ENCODE results near the gene SLC6A13. TPM values are rescaled to one million over a fixed set of nuclear protein-coding genes. Genes with fewer than 3 reads are reported as not detected.
"Not testable (repeated sequence)": the region's sequence is repeated elsewhere in the genome, so short reads cannot be mapped to it uniquely, and the experiment has no call there.

The SLC6A13 gene
- total RNA-seq, 6 experiments from 2014 or later, result 2.0 to 70.6 (median 14.4) TPM

DNA sequence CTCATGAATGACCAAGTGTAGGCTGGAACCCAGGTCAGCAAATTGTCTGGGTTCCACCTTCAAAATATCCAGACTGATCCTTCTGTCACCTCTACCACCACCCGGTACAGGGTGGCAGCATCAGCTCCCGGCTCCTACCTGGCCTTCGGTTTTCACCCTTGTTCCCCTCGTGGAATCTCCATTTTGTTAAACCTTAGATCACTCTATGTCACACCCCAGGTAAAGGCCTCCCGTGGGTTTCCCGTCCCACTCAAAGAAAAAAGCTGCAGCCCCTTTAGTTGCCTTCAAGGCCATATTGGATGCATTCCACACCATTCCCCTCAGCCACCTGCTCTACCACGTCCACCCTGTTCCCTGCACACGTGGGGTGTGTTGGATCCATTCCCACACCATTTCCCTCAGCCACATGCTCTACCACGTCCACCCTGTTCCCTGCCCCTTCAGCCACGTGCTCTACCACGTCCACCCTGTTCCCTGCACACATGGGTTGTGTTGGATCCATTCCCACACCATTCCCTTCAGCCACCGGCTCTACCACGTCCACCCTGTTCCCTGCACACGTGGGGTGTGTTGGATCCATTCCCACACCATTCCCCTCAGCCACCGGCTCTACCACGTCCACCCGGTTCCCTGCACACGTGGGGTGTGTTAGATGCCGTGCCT is 23.8 kb downstream of the SLC6A13 start:
- no peaks in the 10 kb centered on the region for H3K27me3 ChIP-seq
- intact Hi-C loops (cut with DNase I), result no loop called here
- no peak for DNase-seq
- peak overlapping the region in 1 of 3 donors; percentile 67 for H3K4me3 ChIP-seq
- 78% methylated on average over 15 of the region's 19 CpGs for WGBS (ENCODE audit: insufficient coverage, low coverage, low lambda C conversion rate, missing lambda C conversion rate)
- H3K9me3 ChIP-seq, result no peaks in the 10 kb centered on the region
- no peak overlapping the region for H3K27ac ChIP-seq
- ATAC-seq, result no peak
- TF ChIP-seq, protein P1, sequence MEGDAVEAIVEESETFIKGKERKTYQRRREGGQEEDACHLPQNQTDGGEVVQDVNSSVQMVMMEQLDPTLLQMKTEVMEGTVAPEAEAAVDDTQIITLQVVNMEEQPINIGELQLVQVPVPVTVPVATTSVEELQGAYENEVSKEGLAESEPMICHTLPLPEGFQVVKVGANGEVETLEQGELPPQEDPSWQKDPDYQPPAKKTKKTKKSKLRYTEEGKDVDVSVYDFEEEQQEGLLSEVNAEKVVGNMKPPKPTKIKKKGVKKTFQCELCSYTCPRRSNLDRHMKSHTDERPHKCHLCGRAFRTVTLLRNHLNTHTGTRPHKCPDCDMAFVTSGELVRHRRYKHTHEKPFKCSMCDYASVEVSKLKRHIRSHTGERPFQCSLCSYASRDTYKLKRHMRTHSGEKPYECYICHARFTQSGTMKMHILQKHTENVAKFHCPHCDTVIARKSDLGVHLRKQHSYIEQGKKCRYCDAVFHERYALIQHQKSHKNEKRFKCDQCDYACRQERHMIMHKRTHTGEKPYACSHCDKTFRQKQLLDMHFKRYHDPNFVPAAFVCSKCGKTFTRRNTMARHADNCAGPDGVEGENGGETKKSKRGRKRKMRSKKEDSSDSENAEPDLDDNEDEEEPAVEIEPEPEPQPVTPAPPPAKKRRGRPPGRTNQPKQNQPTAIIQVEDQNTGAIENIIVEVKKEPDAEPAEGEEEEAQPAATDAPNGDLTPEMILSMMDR (IDR thresholded peaks at IDR 0.05), result no peak
- no peak for TF ChIP-seq POLR2A (IDR thresholded peaks at IDR 0.05)
- H3K36me3 ChIP-seq, result no peaks in the 10 kb centered on the region
- peaks cover 0 to 21% (median 0%) of the 10 kb centered on the region in 4 donors for H3K4me1 ChIP-seq

DNA sequence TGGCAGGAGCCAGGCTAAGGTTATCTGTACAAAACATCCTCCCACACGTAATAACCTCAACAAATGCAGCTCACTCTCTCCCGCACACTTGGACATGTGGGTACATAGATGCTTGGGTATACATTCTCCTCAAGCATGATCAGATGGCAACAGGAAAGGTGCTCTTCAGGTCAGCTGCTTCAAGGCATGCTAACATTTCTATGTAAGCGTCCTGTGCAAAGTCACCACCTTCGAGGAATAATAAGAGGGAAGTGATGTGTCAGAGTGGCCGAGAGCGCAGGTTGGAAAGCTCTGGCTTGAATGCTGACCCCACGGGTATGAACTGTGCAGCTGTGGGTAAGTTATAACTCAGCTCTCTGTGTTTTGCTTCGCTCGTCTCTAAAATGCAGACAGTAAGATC is 24.5 kb downstream of the SLC6A13 start:
- Histone ChIP-seq H3K27me3 (no peaks in the 10 kb centered on the region), H3K4me1 (peaks cover 0 to 26% (median 0%) of the 10 kb centered on the region in 4 donors), H3K27ac (peak overlapping the region; percentile 43 to 93 (median 90)), H3K4me3 (peak overlapping the region; percentile 37 to 69 (median 67)), H3K36me3 (no peaks in the 10 kb centered on the region), H3K9me3 (no peaks in the 10 kb centered on the region)
- intact Hi-C loops (cut with DNase I), result no loop called here
- ATAC-seq, result no peak
- TF ChIP-seq, protein P1 (IDR thresholded peaks at IDR 0.05), result no peak
- TF ChIP-seq POLR2A (IDR thresholded peaks at IDR 0.05), result no peak
- DNase-seq, result no peak
- 72% methylated on average over 9 of the region's 9 CpGs for WGBS (ENCODE audit: insufficient coverage, low coverage, low lambda C conversion rate, missing lambda C conversion rate)

DNA sequence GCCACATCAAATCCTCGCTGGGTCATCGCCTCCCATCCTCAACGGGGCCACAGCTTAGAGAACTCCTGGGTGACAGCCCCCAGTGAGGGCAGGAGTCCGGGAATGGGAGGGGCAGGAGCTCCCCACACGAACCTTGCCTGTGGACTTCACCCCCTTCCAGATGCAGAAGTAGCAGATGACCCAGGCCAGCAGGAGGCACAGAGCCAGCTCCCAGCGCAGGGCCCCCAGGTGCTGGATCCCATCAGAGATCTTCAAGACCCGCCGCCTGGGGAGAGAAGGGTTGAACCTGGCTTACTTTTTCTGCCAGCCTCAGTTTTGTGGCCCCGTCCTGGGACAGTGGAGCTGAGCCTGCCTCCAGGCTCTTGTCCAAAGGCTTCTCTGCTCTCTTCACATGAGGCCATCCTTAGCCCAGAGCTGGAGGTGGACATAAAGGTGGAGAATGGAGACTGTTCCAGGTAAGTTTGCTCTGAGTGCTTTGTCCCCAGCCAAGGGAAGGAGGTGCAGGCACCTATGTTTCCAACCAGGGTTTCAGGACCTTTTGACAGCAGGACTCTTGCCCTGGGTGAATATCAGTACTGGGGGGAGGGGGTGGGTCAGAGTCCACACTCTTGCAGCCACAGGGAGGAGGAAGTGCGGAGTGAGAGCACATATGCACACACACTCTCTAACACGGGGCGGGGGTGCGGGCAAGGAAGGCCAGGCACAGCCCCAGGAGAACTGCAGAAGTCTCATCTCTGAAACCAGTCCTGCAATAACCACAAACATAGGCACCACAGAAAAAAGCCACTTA is 25.4 kb downstream of the SLC6A13 start:
- H3K9me3 ChIP-seq, result no peaks in the 10 kb centered on the region
- peaks cover 0 to 26% (median 0%) of the 10 kb centered on the region in 4 donors for H3K4me1 ChIP-seq
- no peaks in the 10 kb centered on the region for H3K36me3 ChIP-seq
- peak overlapping the region; percentile 59 to 93 (median 90) for H3K27ac ChIP-seq
- ATAC-seq (peak; percentile 83 to 91 (median 88)), DNase-seq (peak; percentile 74 to 92 (median 89))
- TF ChIP-seq, protein P1 (IDR thresholded peaks at IDR 0.05), result no peak
- TF ChIP-seq POLR2A (IDR thresholded peaks at IDR 0.05), result peak; percentile 45
- H3K4me3 ChIP-seq, result peak overlapping the region; percentile 37 to 69 (median 67)
- H3K27me3 ChIP-seq, result no peaks in the 10 kb centered on the region
- intact Hi-C loops (cut with DNase I), result no loop called here
- 17% methylated on average over 1 of the region's 13 CpGs for WGBS (ENCODE audit: insufficient coverage, low coverage, low lambda C conversion rate, missing lambda C conversion rate)

DNA sequence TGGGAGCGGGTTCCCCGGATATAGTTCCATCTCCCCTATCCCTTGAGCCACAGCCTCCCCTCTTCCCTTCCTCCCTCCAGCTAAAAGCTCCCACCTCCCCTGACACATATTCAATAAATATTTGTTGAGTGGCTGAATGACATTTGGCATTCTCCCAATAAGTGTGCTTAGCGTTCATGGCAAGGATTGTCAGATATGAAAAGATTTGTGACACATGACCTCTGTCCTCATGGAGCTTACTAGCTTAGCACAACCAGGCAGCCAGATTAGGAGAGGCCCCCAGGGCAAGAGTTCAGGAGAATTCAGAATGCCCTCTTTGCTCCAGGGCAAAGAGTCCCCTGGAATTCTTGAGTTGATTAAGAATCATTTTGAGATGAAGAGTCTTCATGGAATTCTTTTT is 26.2 kb downstream of the SLC6A13 start:
- H3K27me3 ChIP-seq, result no peaks in the 10 kb centered on the region
- intact Hi-C loops (cut with DNase I), result no loop called here
- DNase-seq (no peak), ATAC-seq (peak; percentile 35 to 62 (median 48))
- H3K27ac ChIP-seq, result peak overlapping the region; percentile 59 to 93 (median 90)
- no peaks in the 10 kb centered on the region for H3K9me3 ChIP-seq
- WGBS (ENCODE audit: insufficient coverage, low coverage, low lambda C conversion rate, missing lambda C conversion rate), result 31% methylated on average over 3 of the region's 3 CpGs
- TF ChIP-seq, protein P1 (IDR thresholded peaks at IDR 0.05), result no peak
- TF ChIP-seq POLR2A (IDR thresholded peaks at IDR 0.05), result no peak
- H3K4me1 ChIP-seq, result peaks cover 0 to 26% (median 0%) of the 10 kb centered on the region in 4 donors
- no peaks in the 10 kb centered on the region for H3K36me3 ChIP-seq
- H3K4me3 ChIP-seq, result peak overlapping the region; percentile 37 to 69 (median 67)

DNA sequence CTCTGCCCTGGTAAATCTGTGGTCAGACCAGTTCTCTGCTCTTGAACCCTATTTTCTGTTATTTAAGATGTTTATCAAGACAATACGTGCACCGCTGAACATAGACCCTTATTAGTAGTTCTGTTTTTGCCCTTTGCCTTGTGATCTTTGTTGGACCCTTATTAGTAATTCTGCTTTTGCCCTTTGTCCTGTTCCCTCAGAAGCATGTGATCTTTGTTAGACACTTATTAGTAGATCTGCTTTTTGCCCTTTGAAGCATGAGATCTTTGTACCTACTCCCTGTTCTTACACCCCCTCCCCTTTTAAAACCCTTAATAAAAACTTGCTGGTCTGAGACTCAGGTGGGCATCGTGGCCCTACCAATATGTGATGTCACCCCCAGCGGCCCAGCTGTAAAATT is 26.7 kb downstream of the SLC6A13 start:
- not testable (repeated sequence) for DNase-seq
- H3K27ac ChIP-seq, result peak overlapping the region; percentile 59 to 93 (median 90)

More for the DNA sequence above, 26.7 kb downstream of the SLC6A13 start:
- WGBS (ENCODE audit: insufficient coverage, low coverage, low lambda C conversion rate, missing lambda C conversion rate), result 59% methylated on average over 4 of the region's 4 CpGs
- H3K27me3 ChIP-seq; intact Hi-C loops (cut with DNase I); H3K36me3 ChIP-seq; H3K9me3 ChIP-seq: not testable (repeated sequence)
- H3K4me3 ChIP-seq, result peak overlapping the region; percentile 37 to 69 (median 67)
- ATAC-seq, result peak in 1 of 4 donors; percentile 1
- H3K4me1 ChIP-seq, result peaks cover 0 to 26% (median 0%) of the 10 kb centered on the region in 4 donors

All from right lobe of liver (tissue), 6 donors.